Liver (tissue), 3 donors: ENCODE results near the gene SGPL1.

Experiments
- CTCF ChIP-seq: fragments of 150-350 bp; IDR thresholded peaks from 2 replicates; pipeline ENCODE4 v1.5.1; 2017; ENCODE audit warnings: improper control_type of control experiment, low read depth, low read length; ENCODE audit not compliant: missing input control
- EGR1 ChIP-seq, 2 donors: IDR thresholded peaks; 2 replicates each; pipeline ENCODE4 v1.6.1; 2016 to 2018; ENCODE audit warnings: antibody characterized with exemption in 2 of 2, low read depth in 2 of 2
- FOXA1 ChIP-seq: IDR thresholded peaks from 2 replicates; pipeline ENCODE4 v1.6.1; 2016; ENCODE audit warnings: antibody characterized with exemption
- GABPA ChIP-seq, 2 donors: IDR thresholded peaks in 1 of 2; conservative IDR thresholded peaks in 1 of 2; 2 replicates each; pipeline ENCODE4 v1.6.1; 2016; ENCODE audit warnings: antibody characterized with exemption in 2 of 2, mild to moderate bottlenecking in 1 of 2, moderate library complexity in 1 of 2
- JUND ChIP-seq, 2 donors: IDR thresholded peaks; 2 replicates each; pipeline ENCODE4 v1.6.1; 2016; ENCODE audit warnings: antibody characterized with exemption in 2 of 2
- NR2F2 ChIP-seq: IDR thresholded peaks from 2 replicates; pipeline ENCODE4 v1.6.1; 2016; ENCODE audit warnings: antibody characterized with exemption
- RAD21 ChIP-seq, 2 donors: IDR thresholded peaks; 2 replicates each; pipeline ENCODE4 v1.6.1; 2016; ENCODE audit warnings: antibody characterized with exemption in 2 of 2, mild to moderate bottlenecking in 2 of 2
- SP1 ChIP-seq: IDR thresholded peaks from 2 replicates; pipeline ENCODE4 v1.6.1; 2018; ENCODE audit warnings: antibody characterized with exemption, mild to moderate bottlenecking
- YY1 ChIP-seq: IDR thresholded peaks from 2 replicates; pipeline ENCODE4 v1.6.1; 2016; ENCODE audit warnings: antibody characterized with exemption, mild to moderate bottlenecking
- TF ChIP-seq, protein P1 (sequence below): IDR thresholded peaks from 2 replicates; pipeline ENCODE4 v1.6.1; 2016; ENCODE audit warnings: antibody characterized with exemption
- TF ChIP-seq, protein P2 (sequence below): IDR thresholded peaks from 2 replicates; pipeline ENCODE4 v1.6.1; 2016; ENCODE audit warnings: antibody characterized with exemption
- TF ChIP-seq, protein P3 (sequence below): IDR thresholded peaks from 2 replicates; pipeline ENCODE4 v1.6.1; 2016; ENCODE audit warnings: antibody characterized with exemption
- donor health status: healthy.
- donor health status: healthy.

- no peak for TF ChIP-seq EGR1 (IDR thresholded peaks at IDR 0.05; ENCODE audit: low read depth in 2 of 2)
- no peak for TF ChIP-seq CTCF
- TF ChIP-seq JUND (IDR thresholded peaks at IDR 0.05), result no peak
- TF ChIP-seq, protein P1, sequence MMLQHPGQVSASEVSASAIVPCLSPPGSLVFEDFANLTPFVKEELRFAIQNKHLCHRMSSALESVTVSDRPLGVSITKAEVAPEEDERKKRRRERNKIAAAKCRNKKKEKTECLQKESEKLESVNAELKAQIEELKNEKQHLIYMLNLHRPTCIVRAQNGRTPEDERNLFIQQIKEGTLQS, result no peak
- no peak for TF ChIP-seq NR2F2
- TF ChIP-seq, protein P2, sequence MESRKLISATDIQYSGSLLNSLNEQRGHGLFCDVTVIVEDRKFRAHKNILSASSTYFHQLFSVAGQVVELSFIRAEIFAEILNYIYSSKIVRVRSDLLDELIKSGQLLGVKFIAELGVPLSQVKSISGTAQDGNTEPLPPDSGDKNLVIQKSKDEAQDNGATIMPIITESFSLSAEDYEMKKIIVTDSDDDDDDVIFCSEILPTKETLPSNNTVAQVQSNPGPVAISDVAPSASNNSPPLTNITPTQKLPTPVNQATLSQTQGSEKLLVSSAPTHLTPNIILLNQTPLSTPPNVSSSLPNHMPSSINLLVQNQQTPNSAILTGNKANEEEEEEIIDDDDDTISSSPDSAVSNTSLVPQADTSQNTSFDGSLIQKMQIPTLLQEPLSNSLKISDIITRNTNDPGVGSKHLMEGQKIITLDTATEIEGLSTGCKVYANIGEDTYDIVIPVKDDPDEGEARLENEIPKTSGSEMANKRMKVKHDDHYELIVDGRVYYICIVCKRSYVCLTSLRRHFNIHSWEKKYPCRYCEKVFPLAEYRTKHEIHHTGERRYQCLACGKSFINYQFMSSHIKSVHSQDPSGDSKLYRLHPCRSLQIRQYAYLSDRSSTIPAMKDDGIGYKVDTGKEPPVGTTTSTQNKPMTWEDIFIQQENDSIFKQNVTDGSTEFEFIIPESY, result no peak
- TF ChIP-seq FOXA1, result no peak
- no peak for TF ChIP-seq SP1
- TF ChIP-seq YY1, result no peak
- TF ChIP-seq, protein P3, sequence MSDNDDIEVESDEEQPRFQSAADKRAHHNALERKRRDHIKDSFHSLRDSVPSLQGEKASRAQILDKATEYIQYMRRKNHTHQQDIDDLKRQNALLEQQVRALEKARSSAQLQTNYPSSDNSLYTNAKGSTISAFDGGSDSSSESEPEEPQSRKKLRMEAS, result no peak
- no peak for TF ChIP-seq GABPA (IDR thresholded peaks at IDR 0.05 in 1 of 2, conservative IDR thresholded peaks at IDR 0.05 in 1 of 2)
- TF ChIP-seq RAD21 (IDR thresholded peaks at IDR 0.05), result no peak
Observed at GRCh38 chr10:70838270-70838805, 22.6 kb downstream of the SGPL1 start.
